Stimulated activated CD8-positive, alpha-beta memory T cell treated with anti-CD3 and anti-CD28 coated beads, Interleukin-2, amount 100 ng/mL, for 1 hour (primary cell): ENCODE measurements around the gene PMVK.

ENCODE experiments used
- DNase-seq, 2 donors: peaks; one replicate each; pipeline ENCODE4 v3.0.0-alpha.2; 2020; ENCODE audit warnings: low read depth in 2 of 2

Gene PMVK

DNA sequence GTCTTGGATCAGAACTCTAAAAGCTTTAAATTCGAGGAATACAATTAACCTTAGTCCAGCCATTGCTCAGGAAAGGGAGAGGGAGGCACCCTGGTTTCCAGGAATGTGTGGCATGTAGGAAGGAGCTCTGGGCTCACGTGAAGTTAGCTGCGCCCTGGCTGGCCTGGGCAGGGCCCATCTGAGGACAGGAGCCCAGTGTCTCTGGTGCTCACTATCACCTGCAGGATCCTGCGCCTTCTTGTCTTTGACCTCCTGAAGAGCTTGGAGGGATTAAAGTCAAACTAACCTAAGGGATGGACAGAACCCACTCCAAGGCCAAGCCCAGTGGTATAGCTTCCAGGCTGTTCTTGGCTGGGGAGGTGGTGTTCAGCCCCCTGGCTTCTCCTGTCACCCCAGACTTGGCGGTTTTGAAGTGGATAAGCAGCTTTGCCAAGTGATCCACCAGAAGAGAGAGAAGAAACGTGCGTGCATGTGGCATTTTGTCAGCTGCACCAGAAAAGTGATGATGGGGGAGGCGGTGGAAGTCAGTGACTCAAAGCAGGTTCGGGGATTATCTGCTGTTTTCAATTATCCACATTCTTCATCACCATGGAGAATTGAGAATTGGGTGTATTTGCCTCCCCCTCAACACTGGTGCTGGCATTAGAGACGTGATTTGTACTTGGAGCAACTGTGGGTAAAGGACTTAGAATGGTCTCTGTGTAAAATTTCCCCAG is 54.5 kb downstream of the PMVK start:
- no peak for DNase-seq

DNA sequence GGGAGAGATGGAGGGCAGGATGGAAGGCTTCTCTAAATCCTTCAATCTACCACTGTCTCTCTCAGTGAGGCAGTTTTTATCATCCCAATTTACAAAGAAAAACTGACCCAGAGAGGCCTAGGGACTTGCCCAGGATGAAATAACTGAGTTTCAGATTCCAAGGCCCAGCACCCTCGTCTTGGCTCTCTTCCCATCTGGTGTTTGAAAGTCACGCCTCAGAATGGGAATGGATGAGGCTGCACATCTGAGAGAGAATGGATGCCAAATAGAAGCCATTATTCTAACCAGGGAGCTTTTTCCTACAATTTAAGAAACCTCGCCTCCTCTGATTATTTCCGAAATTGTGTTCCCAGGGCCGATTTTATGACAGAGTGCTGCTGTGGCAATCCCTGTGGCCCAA is 55.8 kb downstream of the PMVK start:
- no peak for DNase-seq

DNA sequence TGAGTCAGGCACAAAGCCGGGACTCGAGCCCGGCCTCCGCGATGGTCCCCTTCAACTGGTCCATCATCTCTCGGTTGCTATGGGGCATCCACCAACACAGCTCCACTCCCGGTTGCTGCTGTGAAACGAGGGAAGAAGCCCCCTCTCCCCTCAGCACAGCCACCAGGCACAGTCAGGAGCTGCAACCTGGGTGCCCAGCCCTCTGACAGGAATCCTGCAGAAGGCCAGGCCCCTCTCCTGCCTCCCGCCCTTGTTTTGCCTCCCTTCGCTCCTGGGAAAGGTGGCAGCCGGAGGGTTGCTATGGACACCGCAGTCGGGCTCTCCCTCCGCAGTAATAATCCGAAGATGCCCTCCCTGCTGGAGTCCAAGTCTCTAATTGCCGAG is 57.5 kb downstream of the PMVK start:
- DNase-seq, result no peak

DNA sequence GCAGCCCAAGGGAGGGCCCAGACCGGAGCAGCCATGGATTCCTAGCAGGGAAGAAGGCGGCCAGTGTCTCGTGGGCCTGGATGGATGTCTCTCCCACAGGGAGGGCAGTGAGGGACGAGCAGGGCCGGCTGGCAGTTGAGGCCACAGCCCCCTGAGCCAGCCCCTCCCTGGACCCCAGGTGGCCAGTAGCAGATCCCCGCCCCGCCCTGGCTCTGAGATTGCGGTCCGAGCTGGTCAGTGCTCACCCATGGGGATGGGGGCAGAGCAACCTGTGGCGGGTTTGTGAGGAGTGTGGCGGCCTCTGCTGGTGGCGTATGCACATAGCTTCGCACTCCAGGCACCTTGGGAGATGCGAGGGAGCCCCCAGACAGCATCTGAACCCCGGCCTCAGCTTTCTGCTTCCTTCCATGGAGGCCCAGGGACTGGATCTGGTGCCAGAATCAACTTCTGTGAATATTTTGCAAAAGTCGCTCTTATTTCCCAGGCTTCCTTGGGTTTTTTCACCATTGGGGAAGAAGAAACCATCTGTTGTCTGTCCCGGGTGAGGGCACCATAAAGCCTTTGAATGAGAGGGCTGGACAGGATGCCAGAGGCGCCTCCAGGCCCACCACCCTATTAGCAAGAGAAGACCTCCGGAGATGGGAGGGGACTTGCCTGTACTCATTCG is 58.0 kb downstream of the PMVK start:
- peak; percentile 47 for DNase-seq

DNA sequence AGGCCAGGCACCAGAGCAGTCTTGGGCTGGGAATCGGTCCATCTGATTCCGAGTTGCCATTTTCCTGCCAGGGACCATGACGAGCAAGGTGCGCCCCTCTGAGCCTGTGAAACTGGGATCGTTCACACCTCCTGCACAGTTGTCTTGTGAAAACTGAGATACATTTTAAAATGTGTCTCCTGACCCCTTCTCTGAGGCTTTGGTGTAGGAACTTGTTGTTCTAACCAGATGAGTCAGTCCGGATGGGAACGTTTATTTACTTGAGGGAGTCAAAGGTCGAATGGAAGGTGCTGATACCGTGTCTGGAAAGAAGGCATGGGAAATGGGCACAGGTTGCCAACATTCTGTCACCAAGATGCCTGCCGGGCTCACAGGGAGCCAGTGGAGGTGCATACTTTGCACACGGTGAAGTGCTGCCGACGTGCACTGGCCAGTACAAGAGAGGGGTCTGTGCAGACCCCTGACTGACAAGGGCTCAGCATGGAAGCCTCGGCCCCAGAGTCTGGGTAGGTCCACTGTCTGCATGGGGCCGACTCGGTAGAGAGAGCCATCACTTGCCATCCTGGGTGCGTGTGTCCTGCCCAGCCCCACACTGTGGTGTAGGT is 59.0 kb downstream of the PMVK start:
- DNase-seq, result no peak

DNA sequence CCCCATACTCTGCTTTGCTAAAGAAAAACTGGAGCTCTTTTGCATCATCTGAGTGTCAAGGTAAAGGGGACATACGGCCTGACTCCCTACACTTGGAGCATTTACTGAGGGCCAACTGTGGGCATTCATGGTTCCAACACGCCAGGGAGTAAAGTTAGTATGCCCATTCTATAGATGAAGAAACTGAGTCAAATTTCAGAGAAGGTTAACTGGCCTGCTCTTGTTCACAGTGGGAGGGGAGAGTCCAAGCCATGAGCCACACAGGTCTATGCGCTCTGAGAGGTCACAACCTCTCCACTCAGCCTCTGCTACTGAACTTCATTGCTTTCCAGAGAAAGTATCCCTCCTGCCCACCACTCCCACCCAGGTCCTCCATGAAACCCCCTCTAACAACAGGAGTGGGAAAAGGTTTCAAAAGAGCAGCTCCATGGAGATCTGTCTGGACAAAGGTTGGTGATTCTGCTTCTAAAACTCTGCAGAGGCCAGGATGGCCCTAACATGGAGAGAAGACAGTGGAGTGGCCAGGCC is 59.6 kb downstream of the PMVK start:
- no peak for DNase-seq
